Stimulated activated naive CD8-positive, alpha-beta T cell treated with anti-CD3 and anti-CD28 coated beads, Interleukin-15, amount 100 ng/mL, for 72 hours (primary cell): Measurements from ENCODE around the gene HOXA6.

Experiments
- ATAC-seq: fragments of 150-1000 bp; cut with Tn5 transposase; 2 replicates; pipeline ENCODE4 v1.10.0; 2021; ENCODE audit warnings: mild to moderate bottlenecking, moderate library complexity
- DNase-seq, 2 donors: peaks; one replicate each; pipeline ENCODE4 v3.0.0; 2021 to 2022
- H3K27ac Mint-ChIP-seq, 2 donors: one replicate each; pipeline ENCODE4 v1.8.0; 2022; ENCODE audit warnings: mild to moderate bottlenecking in 2 of 2, mixed read lengths in 2 of 2, moderate library complexity in 2 of 2
- H3K27me3 Mint-ChIP-seq: one replicate; pipeline ENCODE4 v1.8.0; 2022; ENCODE audit warnings: mixed read lengths
- H3K4me1 Mint-ChIP-seq: one replicate; pipeline ENCODE4 v1.8.0; 2022; ENCODE audit warnings: mild to moderate bottlenecking, mixed read lengths
- H3K4me3 Mint-ChIP-seq, 2 donors: one replicate each; pipeline ENCODE4 v1.8.0; 2022; ENCODE audit warnings: mild to moderate bottlenecking in 2 of 2, mixed read lengths in 2 of 2, moderate library complexity in 1 of 2
- H3K9me3 Mint-ChIP-seq, 2 donors: one replicate each; pipeline ENCODE4 v1.8.0; 2022; ENCODE audit warnings: mixed read lengths in 2 of 2

HOXA6 gene

DNA sequence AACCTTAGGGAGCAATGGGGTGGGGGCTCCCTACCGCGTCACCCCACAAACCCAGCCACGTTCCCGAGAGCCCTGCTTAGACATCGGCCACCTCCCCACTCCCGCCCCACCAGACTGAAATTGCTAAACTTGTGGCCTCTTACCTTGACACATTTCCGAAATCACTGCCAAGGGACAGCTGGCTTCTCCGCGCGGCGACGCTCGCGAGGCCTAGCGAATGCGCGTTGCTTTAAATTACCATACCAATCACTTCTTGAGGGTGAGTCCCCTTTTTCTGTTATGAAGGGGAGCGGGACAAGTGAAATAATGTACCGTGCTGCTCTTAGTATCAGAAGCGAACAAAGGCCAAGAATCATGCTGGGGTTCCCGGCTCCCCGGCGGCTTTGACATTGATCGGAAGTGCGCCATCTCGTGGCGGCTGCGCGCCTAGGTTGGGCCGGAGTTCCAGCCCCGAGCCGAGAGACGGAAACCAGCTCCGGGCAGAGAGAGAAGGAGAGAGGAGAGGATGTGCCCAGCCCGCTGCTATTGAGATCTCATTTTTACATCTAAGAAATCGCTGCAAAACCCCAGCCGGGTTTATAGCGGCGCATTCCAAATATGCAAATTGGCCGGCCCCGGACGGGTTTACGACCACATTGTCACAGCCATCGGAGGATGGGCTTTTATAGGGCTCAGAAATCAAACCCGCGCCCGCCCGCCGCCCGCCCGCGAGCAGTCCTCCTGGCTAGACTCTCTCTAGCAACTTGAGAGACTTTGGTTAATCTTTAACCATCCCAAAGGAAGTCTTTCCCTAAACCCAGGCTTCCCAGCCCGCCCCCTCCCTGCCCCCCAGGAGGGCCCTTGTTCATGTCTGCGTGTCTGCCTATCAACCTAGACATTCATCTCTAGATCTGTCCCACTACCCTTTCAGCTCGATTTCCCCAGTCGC lies 32.2 kb upstream of the HOXA6 start:
- Mint-ChIP-seq H3K27me3 (peaks cover 100% of the 10 kb centered on the region), H3K4me1 (peaks cover 22% of the 10 kb centered on the region), H3K4me3 (peak overlapping the region; percentile 43 to 46), H3K9me3 (no peaks in the 10 kb centered on the region), H3K27ac (no peak overlapping the region)
- ATAC-seq: peak; percentile 73
- peak; percentile 72 to 75 for DNase-seq

DNA sequence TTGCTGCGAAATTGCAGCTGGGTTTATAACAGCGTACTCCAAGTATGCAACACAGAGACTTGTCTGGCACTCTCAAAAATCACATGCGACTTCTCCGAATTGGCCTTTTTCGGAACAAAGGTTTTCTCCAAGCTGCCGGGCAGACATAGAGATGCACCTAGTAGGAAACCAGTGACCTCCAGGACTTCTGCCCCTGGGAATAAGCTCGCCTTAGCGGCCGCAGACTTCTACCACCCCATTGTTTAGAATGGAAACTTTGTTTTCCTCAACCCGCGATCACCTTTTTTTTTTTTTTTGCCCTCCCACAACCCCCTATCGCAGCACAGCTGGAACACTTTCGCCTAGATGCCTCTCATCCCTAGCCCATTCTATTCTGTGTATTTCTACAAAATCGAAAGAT lies 31.5 kb upstream of the HOXA6 start:
- DNase-seq (peak in 1 of 2 donors; percentile 3), ATAC-seq (no peak)
- no peak overlapping the region for H3K27ac Mint-ChIP-seq
- no peak overlapping the region for H3K4me3 Mint-ChIP-seq
- H3K27me3 Mint-ChIP-seq: peaks cover 100% of the 10 kb centered on the region
- H3K4me1 Mint-ChIP-seq: peaks cover 20% of the 10 kb centered on the region
- no peaks in the 10 kb centered on the region for H3K9me3 Mint-ChIP-seq

DNA sequence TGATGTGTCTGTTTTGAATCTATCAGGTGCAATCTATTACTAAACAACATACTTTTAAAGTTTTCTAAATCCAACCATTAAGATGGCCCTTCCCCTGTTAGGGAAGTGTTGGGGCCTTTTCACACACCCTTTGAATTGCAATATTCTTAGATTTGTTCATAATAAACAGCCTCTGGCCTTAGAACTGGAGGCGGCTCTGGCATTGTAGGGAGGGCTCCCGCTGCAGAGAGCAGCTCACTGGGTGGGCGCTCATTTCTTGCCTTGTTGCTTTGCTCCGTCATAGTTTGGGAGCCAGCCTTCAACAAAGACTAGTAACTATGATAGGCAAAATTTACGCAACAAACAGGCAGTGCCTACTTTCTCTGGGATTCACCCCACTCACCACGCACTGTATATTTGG lies 30.8 kb upstream of the HOXA6 start:
- DNase-seq (peak in 1 of 2 donors; percentile 1), ATAC-seq (no peak)
- no peak overlapping the region for H3K27ac Mint-ChIP-seq
- no peaks in the 10 kb centered on the region for H3K9me3 Mint-ChIP-seq
- H3K4me3 Mint-ChIP-seq: no peak overlapping the region
- H3K4me1 Mint-ChIP-seq: peaks cover 20% of the 10 kb centered on the region
- peaks cover 95% of the 10 kb centered on the region for H3K27me3 Mint-ChIP-seq

DNA sequence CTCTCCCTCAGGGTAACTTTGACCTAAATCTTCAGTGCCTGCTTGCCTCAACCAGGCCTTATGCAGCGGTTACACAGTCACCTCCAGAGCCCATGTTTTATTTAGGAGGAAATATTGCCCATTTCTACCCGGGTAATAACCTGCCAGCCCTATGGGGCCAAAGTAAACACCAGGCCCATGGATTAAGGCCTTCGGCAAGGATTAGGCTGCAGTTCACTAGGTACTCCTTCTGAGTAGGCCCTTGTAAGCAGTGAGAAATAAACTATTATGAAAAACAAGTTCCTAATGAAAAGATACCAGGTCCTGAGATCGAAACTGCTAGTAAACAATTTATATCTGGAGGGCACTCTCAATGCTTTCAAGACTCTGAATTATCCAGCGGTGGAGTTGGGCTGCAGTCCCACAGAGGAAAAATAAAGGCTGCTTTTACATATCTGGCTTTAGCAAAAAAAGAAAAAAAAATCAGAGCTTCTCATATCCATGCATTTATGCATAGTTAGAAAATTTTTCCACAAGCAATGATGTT lies 30.3 kb upstream of the HOXA6 start:
- ATAC-seq (no peak), DNase-seq (no peak)
- H3K4me3 Mint-ChIP-seq: no peak overlapping the region
- peaks cover 95% of the 10 kb centered on the region for H3K27me3 Mint-ChIP-seq
- H3K27ac Mint-ChIP-seq: no peak overlapping the region
- no peaks in the 10 kb centered on the region for H3K9me3 Mint-ChIP-seq
- peaks cover 21% of the 10 kb centered on the region for H3K4me1 Mint-ChIP-seq

DNA sequence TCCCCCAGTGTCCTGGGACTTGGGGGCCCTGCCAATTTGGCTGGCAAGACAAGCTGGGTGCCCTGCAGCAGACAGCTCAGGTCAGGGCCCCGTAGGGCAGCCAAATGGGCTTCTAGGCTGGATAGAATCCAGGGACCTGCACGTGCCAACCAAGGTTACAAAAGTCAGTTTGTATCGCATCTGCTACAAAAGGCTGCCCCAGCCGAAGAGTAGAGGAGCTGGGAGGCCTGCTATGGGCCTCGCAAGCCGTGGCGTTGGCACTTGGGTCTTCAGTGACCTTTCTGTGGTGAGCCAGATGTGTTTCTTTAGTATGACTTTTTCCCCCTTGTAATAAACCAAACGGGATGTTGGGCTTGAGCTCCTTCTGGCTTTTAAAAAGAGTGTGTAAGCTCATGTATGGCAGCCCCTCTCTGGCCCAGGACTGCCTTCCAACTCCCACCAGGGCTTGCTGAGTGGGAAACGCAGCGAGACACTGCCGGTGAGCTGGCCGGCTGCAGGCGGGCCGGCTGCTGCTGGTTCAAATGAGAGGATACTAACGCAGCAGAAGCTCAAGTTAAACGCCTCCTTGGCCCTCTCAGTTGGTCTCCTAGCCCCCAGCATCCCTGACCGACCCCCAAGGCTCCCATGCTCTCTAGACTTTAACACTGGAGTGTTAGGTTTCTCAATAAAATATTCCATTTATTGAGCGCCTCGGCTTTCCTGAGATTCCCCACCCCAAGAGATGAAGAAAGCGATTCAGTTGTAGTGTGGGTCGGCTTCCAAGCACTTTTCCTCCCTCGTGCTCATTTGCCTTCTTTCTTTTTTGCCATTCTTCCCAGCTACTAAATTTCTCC lies 29.6 kb upstream of the HOXA6 start:
- DNase-seq (no peak), ATAC-seq (no peak)
- H3K4me3 Mint-ChIP-seq: no peak overlapping the region
- no peaks in the 10 kb centered on the region for H3K9me3 Mint-ChIP-seq
- H3K4me1 Mint-ChIP-seq: peaks cover 24% of the 10 kb centered on the region
- no peak overlapping the region for H3K27ac Mint-ChIP-seq
- peaks cover 95% of the 10 kb centered on the region for H3K27me3 Mint-ChIP-seq

DNA sequence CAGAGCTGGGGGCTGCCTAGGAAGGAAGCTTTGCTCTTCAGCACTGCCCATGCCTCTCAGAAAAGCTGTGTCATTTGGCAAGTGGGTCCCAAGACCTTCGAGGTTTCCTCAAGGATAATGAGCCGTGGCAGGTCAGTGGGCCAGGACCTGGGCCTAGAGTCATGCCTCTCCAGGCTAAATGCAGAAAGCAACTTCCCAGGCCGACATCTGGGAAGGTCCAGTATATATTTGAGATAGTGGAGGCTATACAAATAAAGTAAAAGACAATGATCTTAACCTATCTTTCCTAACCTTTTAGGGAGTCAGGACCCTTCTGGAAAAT lies 28.9 kb upstream of the HOXA6 start:
- Mint-ChIP-seq H3K27ac (no peak overlapping the region), H3K9me3 (no peaks in the 10 kb centered on the region), H3K4me3 (no peak overlapping the region), H3K27me3 (peaks cover 95% of the 10 kb centered on the region), H3K4me1 (peaks cover 31% of the 10 kb centered on the region)
- no peak for DNase-seq
- ATAC-seq: no peak

DNA sequence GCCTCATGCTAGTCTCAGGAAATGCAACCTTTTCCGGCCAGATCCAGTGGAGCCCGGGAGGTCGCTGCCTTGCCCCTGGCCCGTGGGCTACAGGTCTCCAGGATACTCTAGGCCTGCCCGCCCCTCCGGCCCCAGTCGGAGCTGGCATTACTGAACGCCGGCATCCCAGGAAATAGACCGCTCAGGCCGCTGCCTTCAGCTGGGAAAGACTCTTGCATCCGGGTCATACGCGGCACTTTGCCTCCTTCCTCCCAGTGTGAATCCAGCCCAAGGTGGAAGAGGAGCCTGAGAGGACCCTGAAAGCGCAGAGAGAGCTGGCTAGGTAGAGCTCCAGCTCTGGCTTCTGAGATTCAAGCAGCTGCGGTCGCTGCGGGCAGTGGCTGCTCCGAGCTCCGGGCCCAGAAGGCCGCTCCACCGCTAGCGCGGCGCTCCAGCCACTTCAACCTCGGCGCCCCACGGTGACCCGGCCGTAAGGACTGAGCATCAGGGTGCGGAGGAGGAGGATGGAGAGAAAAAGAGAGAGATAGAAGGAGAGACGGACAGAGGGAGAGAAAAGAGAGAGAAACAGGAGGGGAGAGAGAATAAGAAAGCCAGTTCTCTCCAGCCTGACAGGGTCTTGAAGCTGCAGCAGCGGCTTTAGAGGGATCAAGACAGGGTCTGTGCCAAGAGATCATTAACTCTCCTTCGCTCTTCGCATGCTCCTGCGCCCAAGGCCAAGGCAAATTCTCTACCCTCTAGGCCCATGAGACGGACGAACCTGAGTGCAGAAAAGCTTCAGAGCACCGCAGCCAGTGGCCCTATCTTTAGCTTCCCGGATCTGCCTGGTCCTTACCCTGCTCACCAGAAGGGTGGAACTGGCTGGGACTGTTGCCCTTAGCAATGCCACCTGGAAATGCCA lies 28.3 kb upstream of the HOXA6 start:
- no peak for ATAC-seq

DNA sequence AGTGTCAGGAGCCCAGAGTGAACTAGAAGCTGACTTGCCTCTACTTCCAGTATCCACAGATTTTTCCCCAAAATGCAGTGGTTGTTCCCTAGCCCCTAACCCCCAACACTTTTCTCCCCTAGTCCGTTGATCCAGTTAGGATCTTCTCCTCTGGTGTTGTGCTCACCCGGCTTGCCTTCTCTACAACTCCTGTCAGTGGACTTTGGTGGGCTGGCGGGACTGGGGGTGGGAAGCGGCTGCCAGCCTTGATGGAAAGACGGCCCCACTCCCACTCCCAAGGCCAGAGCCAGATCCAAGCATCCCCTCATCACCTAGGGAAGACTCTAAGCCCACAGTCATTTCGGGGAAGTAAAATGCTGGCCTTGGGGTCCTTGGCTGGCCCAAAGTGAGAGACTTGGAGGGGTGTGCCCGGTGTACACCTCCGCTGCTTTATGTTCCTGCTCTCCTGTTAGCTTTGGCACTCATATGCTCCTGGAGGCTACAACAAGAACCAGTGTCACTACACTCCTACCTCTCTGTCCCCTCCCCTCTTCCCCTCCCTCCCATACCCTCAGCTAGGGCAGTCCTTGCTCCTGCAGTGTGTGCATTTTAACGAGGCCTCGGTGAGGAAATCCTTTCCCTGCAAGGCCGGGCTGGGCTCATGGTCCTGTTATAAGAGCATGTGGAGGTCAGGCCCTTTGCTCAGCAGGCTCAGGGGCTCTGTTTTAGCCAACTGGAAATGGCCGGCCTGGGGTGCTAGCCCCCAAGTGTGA lies 27.5 kb upstream of the HOXA6 start:
- peaks cover 95% of the 10 kb centered on the region for H3K27me3 Mint-ChIP-seq
- no peak for DNase-seq
- no peaks in the 10 kb centered on the region for H3K9me3 Mint-ChIP-seq
- peak overlapping the region in 1 of 2 donors; percentile 40 for H3K4me3 Mint-ChIP-seq
- ATAC-seq: no peak
- H3K27ac Mint-ChIP-seq: no peak overlapping the region
- H3K4me1 Mint-ChIP-seq: peaks cover 35% of the 10 kb centered on the region

More for the DNA sequence above, 28.3 kb upstream of the HOXA6 start:
- Mint-ChIP-seq H3K27ac (no peak overlapping the region), H3K4me3 (no peak overlapping the region), H3K9me3 (no peaks in the 10 kb centered on the region), H3K4me1 (peaks cover 35% of the 10 kb centered on the region), H3K27me3 (peaks cover 95% of the 10 kb centered on the region)
- DNase-seq: no peak

DNA sequence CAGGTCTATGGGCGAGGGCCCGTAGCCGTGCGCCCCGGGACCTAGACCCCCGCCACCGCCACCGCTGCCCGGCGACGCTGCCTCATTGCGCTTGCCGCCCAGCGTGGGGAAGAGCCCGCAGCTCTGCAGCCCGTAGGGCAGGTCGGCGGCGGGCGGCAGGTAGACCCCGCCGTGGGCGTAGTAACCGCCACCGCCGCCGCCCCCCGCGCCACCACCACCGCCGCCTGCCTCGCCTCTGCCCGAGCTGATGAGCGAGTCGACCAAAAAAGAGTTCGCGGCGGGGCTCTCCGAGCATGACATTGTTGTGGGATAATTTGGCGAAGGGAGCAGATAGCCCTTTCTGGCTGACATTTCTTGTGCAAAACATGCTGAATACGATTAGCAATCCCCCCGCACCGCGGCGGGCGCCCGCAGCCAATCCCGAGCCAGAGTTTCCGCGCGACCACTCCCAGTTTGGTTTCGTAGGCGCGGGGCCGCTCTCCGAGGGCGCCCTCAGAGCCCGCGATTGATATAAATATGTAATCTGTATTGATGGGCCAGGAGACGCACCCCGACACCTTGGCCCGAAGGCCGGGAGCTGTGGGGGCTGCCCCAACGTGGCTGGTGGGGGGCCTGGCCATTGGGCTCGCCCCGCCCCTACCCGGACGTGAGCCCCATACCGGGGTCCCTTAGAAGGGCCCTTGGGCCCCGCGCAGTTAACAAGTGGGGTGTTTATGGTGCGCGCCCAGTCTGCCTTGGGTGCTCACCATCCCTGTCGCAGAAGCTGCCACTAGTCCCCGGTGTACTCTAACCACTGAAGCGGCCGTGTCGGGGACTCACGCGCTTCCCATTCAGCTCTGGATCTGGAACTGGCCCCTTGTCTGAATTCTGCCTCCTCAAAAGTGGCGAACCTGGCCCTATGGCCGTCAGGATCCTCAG lies 26.6 kb upstream of the HOXA6 start, which contains the start of gene HOXA10:
HOXA10 (minus strand) TSS at position 365 of the 918 bp plus-strand sequence; CDS start at position 351, 14 bp downstream.
- ATAC-seq: no peak
- DNase-seq: no peak
- H3K4me3 Mint-ChIP-seq: peak within 1 kb of the TSS; percentile 62 to 76
- peaks cover 95% of the 10 kb centered on the region for H3K27me3 Mint-ChIP-seq
- H3K27ac Mint-ChIP-seq: peak within 1 kb of the TSS in 1 of 2 donors; percentile 80
- H3K9me3 Mint-ChIP-seq: no peaks in the 10 kb centered on the region
- H3K4me1 Mint-ChIP-seq: peaks cover 34% of the 10 kb centered on the region

DNA sequence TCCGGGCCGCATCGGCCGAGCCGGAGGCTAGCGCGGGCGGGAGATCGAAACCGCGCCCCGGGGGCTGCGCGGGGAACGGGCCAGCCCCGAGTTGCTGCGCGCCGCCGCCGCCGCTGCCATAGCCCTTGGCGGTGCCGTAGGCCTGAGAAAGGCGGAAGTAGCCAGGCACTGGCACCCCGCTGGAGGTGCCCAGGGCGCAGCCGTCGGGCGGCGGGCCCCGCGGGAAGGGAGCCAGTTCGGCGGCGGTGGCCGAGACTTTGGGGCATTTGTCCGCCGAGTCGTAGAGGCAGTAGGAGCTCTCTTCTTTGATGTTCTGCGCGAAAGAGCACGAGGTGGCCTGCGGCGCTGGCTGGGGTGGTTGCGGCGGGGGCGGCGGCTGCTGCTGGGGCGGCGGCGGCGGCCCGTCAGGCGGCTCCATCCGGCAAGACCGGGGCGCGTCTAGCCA lies 26.0 kb upstream of the HOXA6 start:
- Mint-ChIP-seq H3K9me3 (no peaks in the 10 kb centered on the region), H3K27ac (no peak overlapping the region), H3K4me3 (peak overlapping the region; percentile 62 to 76), H3K4me1 (peaks cover 41% of the 10 kb centered on the region), H3K27me3 (peaks cover 95% of the 10 kb centered on the region)
- ATAC-seq (peak; percentile 77), DNase-seq (peak in 1 of 2 donors; percentile 20)

DNA sequence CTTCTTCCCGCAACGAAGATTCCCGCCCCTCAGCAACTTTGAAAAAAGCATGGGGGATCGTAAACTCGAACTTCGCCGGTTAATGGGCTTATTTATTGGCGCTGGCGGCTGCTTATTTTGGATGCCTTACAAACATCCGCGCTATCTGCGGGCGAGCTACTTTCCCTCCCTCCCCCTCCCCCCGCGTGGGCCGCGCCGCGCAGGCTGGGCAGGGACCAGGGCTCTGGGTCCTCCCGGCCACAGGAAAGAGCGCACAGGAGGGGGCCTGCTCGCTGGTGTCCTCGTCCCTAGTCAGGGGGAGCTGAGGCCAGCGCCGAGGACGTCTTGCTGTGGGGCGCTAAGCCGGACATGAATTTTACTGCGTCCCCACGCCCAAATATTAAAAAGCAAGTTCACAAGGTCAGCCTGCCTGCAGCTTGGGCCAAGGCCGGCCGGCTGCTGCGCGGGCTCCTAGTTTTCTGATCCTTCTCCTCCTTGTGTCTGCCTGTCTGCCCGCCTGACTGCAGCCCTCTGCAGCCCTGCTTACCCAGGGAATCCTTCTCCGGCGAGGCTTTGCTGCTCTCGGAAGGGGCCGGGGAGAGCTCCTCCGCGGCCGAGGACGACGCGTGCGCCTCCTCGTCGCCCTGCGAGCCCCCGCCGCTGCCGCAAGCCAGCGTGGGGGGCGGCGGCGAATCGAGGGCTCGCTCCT lies 25.4 kb upstream of the HOXA6 start:
- Mint-ChIP-seq H3K4me1 (peaks cover 44% of the 10 kb centered on the region), H3K4me3 (peak overlapping the region; percentile 62 to 76), H3K27me3 (peaks cover 95% of the 10 kb centered on the region), H3K27ac (no peak overlapping the region), H3K9me3 (no peaks in the 10 kb centered on the region)
- DNase-seq: no peak
- peak; percentile 39 for ATAC-seq

DNA sequence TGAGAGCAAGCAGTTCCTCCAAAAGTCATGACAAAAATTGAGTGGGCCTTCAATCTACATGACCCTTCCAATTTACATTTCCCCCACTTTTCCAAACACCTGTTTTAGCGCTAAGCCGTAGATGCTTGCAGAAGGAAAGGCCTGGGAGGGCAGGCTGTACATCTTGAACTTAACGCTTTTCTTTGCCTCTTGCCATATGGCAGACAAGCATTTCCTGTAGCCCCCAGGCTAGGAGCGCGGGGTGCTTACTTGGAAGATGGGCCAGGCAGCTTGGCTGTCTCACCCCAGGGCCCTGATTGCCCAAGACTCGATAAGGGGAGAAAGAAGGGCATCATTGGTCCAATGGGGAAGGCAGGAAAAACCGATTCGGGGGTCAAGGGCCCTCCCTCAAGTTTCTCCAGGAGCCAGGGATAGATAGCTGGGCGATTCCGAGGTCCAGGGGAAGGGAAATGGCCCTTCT lies 24.8 kb upstream of the HOXA6 start:
- DNase-seq: peak in 1 of 2 donors; percentile 12
- Mint-ChIP-seq H3K4me1 (peaks cover 47% of the 10 kb centered on the region), H3K27me3 (peaks cover 95% of the 10 kb centered on the region), H3K9me3 (no peaks in the 10 kb centered on the region), H3K27ac (peak overlapping the region in 1 of 2 donors; percentile 87), H3K4me3 (peak overlapping the region; percentile 61 to 74)
- ATAC-seq: no peak
